Vagina (tissue), 2 donors: Measurements from ENCODE around the gene ACTL8. TPM values are rescaled to one million over a fixed set of nuclear protein-coding genes. Genes with fewer than 3 reads are reported as not detected.

Source experiments
- DNase-seq, 2 donors: peaks; one replicate each; pipeline ENCODE4 v3.0.0-alpha.2; 2017; ENCODE audit errors: extremely low spot score in 2 of 2
- H3K27ac ChIP-seq: fragments of 200-600 bp; sonication (generic); one replicate; pipeline ENCODE4 v1.5.1; 2019
- H3K27me3 ChIP-seq: fragments of 200-600 bp; sonication (generic); one replicate; pipeline ENCODE4 v1.5.1; 2019
- H3K36me3 ChIP-seq, 2 donors: fragments of 200-600 bp; sonication (generic); one replicate each; pipeline ENCODE4 v1.5.1; 2017 to 2019
- H3K4me1 ChIP-seq: fragments of 200-600 bp; sonication (generic); one replicate; pipeline ENCODE4 v1.5.1; 2019
- H3K4me3 ChIP-seq, 2 donors: fragments of 200-600 bp; sonication (generic); 1 replicate in 1 of 2; 2 replicates in 1 of 2; pipeline ENCODE4 v1.5.1; 2016 to 2019
- H3K9me3 ChIP-seq: fragments of 200-600 bp; sonication (generic); one replicate; pipeline ENCODE4 v1.5.1; 2019
- POLR2A ChIP-seq, 2 donors: fragments of 450-650 bp; IDR thresholded peaks; one replicate each; pipeline ENCODE4 v1.6.1; 2017; ENCODE audit warnings: antibody characterized with exemption in 2 of 2, mild to moderate bottlenecking in 2 of 2, moderate library complexity in 2 of 2
- POLR2AphosphoS5 ChIP-seq, 2 donors: sonication (generic); formaldehyde crosslinking; IDR thresholded peaks; one replicate each; pipeline ENCODE4 v1.9.0; 2017; ENCODE audit warnings: antibody characterized with exemption in 2 of 2, mild to moderate bottlenecking in 2 of 2, low read depth in 1 of 2; ENCODE audit not compliant: insufficient read depth in 1 of 2
- intact Hi-C: fragments of 100-400 bp; cut with DNase I; formaldehyde crosslinking; loops from one replicate; pipeline ENCODE4 v1.15.1; 2023
- total RNA-seq: library from RNA; depleted of rRNA; stranded (reverse); fragments of >200 nt; gene quantifications from one replicate; pipeline ENCODE4 v1.2.3, GENCODE V29; 2016
- TF ChIP-seq, protein P1 (sequence below), 3 experiments: fragments of 450-650 bp in 2 of 3; fragments of 200-600 bp in 1 of 3; sonication (generic) in 1 of 3; IDR thresholded peaks; one replicate each; pipeline ENCODE4 v1.5.1; 2017 to 2019; ENCODE audit warnings: antibody characterized with exemption in 3 of 3, mild to moderate bottlenecking in 2 of 3, moderate library complexity in 2 of 3

ACTL8 gene
- total RNA-seq, 1 donor from 2014 or later: not detected

DNA sequence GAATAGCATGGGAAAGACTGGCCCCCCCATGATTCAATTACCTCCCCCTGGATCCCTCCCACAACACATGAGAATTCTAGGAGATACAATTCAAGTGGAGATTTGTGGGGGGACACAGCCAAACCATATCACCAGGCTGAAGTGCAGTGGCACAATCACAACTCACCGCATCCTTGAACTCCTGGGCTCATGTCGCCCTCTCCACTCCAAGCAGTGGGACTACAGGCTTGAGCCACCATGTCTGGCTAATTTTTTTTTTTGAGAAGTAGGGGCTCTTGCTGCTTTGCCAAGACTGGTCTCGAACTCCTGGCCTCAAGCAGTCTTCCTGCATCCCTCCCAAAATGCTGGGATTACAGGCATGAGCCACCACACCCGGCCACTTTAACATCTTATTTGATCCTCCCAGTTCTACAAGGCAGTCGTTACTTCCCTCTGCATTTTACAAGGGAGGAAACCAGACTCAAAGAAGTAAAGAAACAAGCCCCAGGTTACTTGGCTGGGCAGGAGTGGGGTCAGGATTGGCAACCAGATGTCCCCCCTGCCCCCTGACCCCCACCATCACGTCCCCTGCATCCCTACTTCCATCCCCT is 26.9 kb upstream of the ACTL8 start:
- no peaks in the 10 kb centered on the region for H3K9me3 ChIP-seq
- H3K27me3 ChIP-seq: no peaks in the 10 kb centered on the region
- DNase-seq: no peak
- no peaks in the 10 kb centered on the region for H3K4me1 ChIP-seq
- no peak overlapping the region for H3K27ac ChIP-seq
- TF ChIP-seq POLR2AphosphoS5 (IDR thresholded peaks at IDR 0.05; ENCODE audit: insufficient read depth in 1 of 2, low read depth in 1 of 2) (no peak), POLR2A (IDR thresholded peaks at IDR 0.05) (no peak)
- TF ChIP-seq, protein P1, sequence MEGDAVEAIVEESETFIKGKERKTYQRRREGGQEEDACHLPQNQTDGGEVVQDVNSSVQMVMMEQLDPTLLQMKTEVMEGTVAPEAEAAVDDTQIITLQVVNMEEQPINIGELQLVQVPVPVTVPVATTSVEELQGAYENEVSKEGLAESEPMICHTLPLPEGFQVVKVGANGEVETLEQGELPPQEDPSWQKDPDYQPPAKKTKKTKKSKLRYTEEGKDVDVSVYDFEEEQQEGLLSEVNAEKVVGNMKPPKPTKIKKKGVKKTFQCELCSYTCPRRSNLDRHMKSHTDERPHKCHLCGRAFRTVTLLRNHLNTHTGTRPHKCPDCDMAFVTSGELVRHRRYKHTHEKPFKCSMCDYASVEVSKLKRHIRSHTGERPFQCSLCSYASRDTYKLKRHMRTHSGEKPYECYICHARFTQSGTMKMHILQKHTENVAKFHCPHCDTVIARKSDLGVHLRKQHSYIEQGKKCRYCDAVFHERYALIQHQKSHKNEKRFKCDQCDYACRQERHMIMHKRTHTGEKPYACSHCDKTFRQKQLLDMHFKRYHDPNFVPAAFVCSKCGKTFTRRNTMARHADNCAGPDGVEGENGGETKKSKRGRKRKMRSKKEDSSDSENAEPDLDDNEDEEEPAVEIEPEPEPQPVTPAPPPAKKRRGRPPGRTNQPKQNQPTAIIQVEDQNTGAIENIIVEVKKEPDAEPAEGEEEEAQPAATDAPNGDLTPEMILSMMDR (IDR thresholded peaks at IDR 0.05): no peak
- no peak overlapping the region for H3K4me3 ChIP-seq
- intact Hi-C loops: no loop called here
- H3K36me3 ChIP-seq: no peaks in the 10 kb centered on the region

DNA sequence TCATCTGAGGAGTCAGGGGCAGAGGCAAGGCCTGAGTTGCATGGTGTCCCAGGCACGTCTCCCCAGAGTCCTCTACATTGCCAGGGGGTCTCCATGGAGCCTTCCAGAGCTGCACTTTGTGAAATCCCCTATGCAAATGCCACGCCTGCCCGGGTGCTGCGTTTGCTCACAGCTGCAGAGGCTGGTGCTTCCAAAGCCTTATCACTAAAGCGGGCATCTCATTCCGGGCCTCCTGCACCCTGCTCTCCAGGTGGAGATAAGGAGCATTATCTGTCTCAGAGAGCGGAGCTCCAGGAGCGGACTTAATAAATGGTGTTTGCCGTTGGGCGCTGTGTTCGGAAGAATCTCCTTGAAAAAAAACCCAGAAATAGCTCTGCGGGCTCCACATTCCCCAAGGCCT is 25.9 kb upstream of the ACTL8 start:
- no peaks in the 10 kb centered on the region for H3K4me1 ChIP-seq
- H3K27me3 ChIP-seq: no peaks in the 10 kb centered on the region
- H3K4me3 ChIP-seq: no peak overlapping the region
- H3K27ac ChIP-seq: no peak overlapping the region
- no peaks in the 10 kb centered on the region for H3K36me3 ChIP-seq
- intact Hi-C loops: no loop called here
- no peaks in the 10 kb centered on the region for H3K9me3 ChIP-seq
- DNase-seq: no peak
- TF ChIP-seq, protein P1 (IDR thresholded peaks at IDR 0.05): no peak
- no peak for TF ChIP-seq POLR2AphosphoS5 (IDR thresholded peaks at IDR 0.05; ENCODE audit: insufficient read depth in 1 of 2, low read depth in 1 of 2)

DNA sequence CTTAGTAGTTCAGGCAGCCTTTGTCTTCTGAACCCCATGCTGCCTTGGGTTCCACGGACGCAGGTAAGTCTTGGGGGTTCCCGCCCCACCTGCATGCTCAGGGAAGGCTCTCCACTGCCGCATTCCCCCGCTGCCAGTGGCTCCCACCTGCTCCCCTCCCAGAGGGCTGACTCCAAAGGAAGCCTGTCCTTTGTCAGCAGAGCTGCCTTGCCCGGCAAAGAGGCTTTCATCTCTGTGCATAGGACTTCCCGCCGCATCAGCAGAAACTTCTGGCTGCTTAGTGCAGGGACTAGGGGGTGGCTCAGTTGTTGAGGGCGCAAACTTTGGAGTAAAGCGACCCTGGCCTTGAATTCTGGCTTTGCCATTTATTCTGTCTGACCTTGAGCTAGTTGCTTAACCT is 25.2 kb upstream of the ACTL8 start:
- Histone ChIP-seq H3K27ac (no peak overlapping the region), H3K4me1 (no peaks in the 10 kb centered on the region), H3K4me3 (no peak overlapping the region), H3K36me3 (no peaks in the 10 kb centered on the region), H3K9me3 (no peaks in the 10 kb centered on the region), H3K27me3 (no peaks in the 10 kb centered on the region)
- TF ChIP-seq, protein P1 (IDR thresholded peaks at IDR 0.05): no peak
- TF ChIP-seq POLR2A (IDR thresholded peaks at IDR 0.05) (no peak), POLR2AphosphoS5 (IDR thresholded peaks at IDR 0.05; ENCODE audit: insufficient read depth in 1 of 2, low read depth in 1 of 2) (no peak)
- intact Hi-C loops: no loop called here
- no peak for DNase-seq

- no peak for DNase-seq
- no peak overlapping the region for H3K4me3 ChIP-seq
- H3K27me3 ChIP-seq: no peaks in the 10 kb centered on the region
- TF ChIP-seq, protein P1 (IDR thresholded peaks at IDR 0.05): no peak
- TF ChIP-seq POLR2A (IDR thresholded peaks at IDR 0.05) (no peak), POLR2AphosphoS5 (IDR thresholded peaks at IDR 0.05; ENCODE audit: insufficient read depth in 1 of 2, low read depth in 1 of 2) (no peak)
- H3K4me1 ChIP-seq: no peaks in the 10 kb centered on the region
- no peaks in the 10 kb centered on the region for H3K9me3 ChIP-seq
- no peak overlapping the region for H3K27ac ChIP-seq
- no peaks in the 10 kb centered on the region for H3K36me3 ChIP-seq
- intact Hi-C loops: no loop called here
Measured at GRCh38 chr1:17731460-17731859, 23.7 kb upstream of the ACTL8 start.

DNA sequence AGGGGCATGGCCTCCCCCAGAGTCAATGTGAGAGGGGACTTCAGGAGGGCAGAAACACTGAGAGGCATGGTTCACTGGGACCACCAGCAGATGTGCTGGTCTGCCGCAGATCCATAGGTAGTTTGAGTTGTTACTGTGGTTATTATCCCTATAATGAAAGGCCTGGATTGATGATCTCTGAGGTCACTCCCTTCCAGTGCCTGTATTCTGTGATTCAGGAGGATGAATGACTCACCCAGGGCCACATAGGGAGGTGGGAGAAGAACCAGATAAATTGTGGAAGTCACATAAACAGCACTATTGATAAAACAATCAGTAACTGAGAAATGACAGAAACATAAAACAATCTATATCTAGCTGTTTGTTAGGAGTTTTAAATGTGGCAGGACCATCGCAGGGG is 22.7 kb upstream of the ACTL8 start:
- TF ChIP-seq POLR2AphosphoS5 (IDR thresholded peaks at IDR 0.05; ENCODE audit: insufficient read depth in 1 of 2, low read depth in 1 of 2) (no peak), POLR2A (IDR thresholded peaks at IDR 0.05) (no peak)
- TF ChIP-seq, protein P1 (IDR thresholded peaks at IDR 0.05): no peak
- no peak overlapping the region for H3K4me3 ChIP-seq
- no peaks in the 10 kb centered on the region for H3K36me3 ChIP-seq
- intact Hi-C loops: no loop called here
- no peak overlapping the region for H3K27ac ChIP-seq
- no peak for DNase-seq
- H3K4me1 ChIP-seq: no peaks in the 10 kb centered on the region
- H3K27me3 ChIP-seq: no peaks in the 10 kb centered on the region
- H3K9me3 ChIP-seq: no peaks in the 10 kb centered on the region
